Midbrain (tissue), 1 donor: ENCODE results near the gene MPHOSPH10.
"Not testable (repeated sequence)": the region's sequence is repeated elsewhere in the genome, so short reads cannot be mapped to it uniquely, and the experiment has no call there.

Experiments used
- DNase-seq: peaks from one replicate; lab custom pipeline; 2025; lab: John Stamatoyannopoulos, UW

The MPHOSPH10 gene

GRCh38 chr2:71130152-71130904 is at the start of gene MPHOSPH10, which contains the start of gene MCEE:
TSS of gene MPHOSPH10 (plus strand) at chr2:71130634. CDS start at chr2:71130666, 32 bp downstream.
TSS of gene MCEE (minus strand) at chr2:71130229. CDS start at chr2:71130219, 10 bp downstream.
- DNase-seq = peak; percentile 94

- no peak for DNase-seq
Measured at GRCh38 chr2:71082402-71083252, 47.8 kb upstream of the MPHOSPH10 start.

GRCh38 chr2:71083297-71083696 is 47.1 kb upstream of the MPHOSPH10 start:
- not testable (repeated sequence) for DNase-seq

GRCh38 chr2:71083752-71084312 is 46.6 kb upstream of the MPHOSPH10 start:
- not testable (repeated sequence) for DNase-seq

- DNase-seq = not testable (repeated sequence)
Measured at GRCh38 chr2:71085325-71086003, 45.0 kb upstream of the MPHOSPH10 start.

GRCh38 chr2:71089475-71089874 is 41.0 kb upstream of the MPHOSPH10 start:
- DNase-seq = not testable (repeated sequence)

- not testable (repeated sequence) for DNase-seq
Measured at GRCh38 chr2:71091808-71092207, 38.6 kb upstream of the MPHOSPH10 start.

- not testable (repeated sequence) for DNase-seq
Measured at GRCh38 chr2:71092491-71093260, 37.8 kb upstream of the MPHOSPH10 start.

GRCh38 chr2:71100195-71100964 is 30.1 kb upstream of the MPHOSPH10 start:
- peak; percentile 7 for DNase-seq

- DNase-seq = no peak
Measured at GRCh38 chr2:71101656-71102055, 28.8 kb upstream of the MPHOSPH10 start.

GRCh38 chr2:71102981-71103681 is 27.3 kb upstream of the MPHOSPH10 start:
- no peak for DNase-seq

- no peak for DNase-seq
Measured at GRCh38 chr2:71103809-71104208, 26.6 kb upstream of the MPHOSPH10 start.

- not testable (repeated sequence) for DNase-seq
Measured at GRCh38 chr2:71106463-71106862, 24.0 kb upstream of the MPHOSPH10 start.

GRCh38 chr2:71108091-71108490 is 22.3 kb upstream of the MPHOSPH10 start:
- no peak for DNase-seq

GRCh38 chr2:71113843-71114242 is 16.6 kb upstream of the MPHOSPH10 start:
- DNase-seq = no peak

GRCh38 chr2:71117063-71117462 is 13.4 kb upstream of the MPHOSPH10 start:
- no peak for DNase-seq

- DNase-seq = no peak
Measured at GRCh38 chr2:71120195-71120594, 10.2 kb upstream of the MPHOSPH10 start.

GRCh38 chr2:71121479-71121878 is 9.0 kb upstream of the MPHOSPH10 start:
- DNase-seq = no peak
